ENCODE results near the gene OR11A1. TPM values are rescaled to one million over a fixed set of nuclear protein-coding genes. Genes with fewer than 3 reads are reported as not detected.
A peak's percentile ranks its signal among the peaks of the same experiment; 100 is the strongest.

The OR11A1 gene
- total RNA-seq, 1 donor from 2014 or later, result not detected

DNA sequence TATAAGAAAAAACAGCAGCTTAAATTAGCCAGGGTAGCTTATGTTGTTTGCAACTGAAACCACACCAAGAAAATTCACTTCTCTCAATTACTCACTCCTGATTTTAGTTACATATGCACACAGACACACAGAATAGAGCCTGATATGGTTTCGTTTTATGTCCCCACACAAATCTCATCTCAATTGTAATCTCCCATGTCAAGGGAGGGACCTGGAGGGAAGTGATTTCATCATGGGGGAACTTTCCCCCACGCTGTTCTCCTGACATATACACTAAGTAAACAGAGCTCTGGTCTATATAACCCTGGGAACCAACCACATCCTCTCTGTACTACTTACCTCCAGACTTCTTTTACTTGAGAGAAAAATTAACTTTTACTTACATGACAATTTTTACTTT is 32.3 kb downstream of the OR11A1 start:
- no peaks in the 10 kb centered on the region for H3K9me3 Mint-ChIP-seq
- H3K27ac Mint-ChIP-seq, result no peak overlapping the region
- H3K27me3 Mint-ChIP-seq, result peaks cover 37% of the 10 kb centered on the region
- no peak for DNase-seq (ENCODE audit: extremely low spot score, unreplicated experiment)
- H3K36me3 Mint-ChIP-seq, result no peaks in the 10 kb centered on the region
- H3K4me3 Mint-ChIP-seq, result no peak overlapping the region
- TF ChIP-seq, protein P1, sequence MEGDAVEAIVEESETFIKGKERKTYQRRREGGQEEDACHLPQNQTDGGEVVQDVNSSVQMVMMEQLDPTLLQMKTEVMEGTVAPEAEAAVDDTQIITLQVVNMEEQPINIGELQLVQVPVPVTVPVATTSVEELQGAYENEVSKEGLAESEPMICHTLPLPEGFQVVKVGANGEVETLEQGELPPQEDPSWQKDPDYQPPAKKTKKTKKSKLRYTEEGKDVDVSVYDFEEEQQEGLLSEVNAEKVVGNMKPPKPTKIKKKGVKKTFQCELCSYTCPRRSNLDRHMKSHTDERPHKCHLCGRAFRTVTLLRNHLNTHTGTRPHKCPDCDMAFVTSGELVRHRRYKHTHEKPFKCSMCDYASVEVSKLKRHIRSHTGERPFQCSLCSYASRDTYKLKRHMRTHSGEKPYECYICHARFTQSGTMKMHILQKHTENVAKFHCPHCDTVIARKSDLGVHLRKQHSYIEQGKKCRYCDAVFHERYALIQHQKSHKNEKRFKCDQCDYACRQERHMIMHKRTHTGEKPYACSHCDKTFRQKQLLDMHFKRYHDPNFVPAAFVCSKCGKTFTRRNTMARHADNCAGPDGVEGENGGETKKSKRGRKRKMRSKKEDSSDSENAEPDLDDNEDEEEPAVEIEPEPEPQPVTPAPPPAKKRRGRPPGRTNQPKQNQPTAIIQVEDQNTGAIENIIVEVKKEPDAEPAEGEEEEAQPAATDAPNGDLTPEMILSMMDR (conservative IDR thresholded peaks at IDR 0.05), result no peak
- H3K4me1 Mint-ChIP-seq (ENCODE audit: unreplicated experiment), result no peaks in the 10 kb centered on the region

DNA sequence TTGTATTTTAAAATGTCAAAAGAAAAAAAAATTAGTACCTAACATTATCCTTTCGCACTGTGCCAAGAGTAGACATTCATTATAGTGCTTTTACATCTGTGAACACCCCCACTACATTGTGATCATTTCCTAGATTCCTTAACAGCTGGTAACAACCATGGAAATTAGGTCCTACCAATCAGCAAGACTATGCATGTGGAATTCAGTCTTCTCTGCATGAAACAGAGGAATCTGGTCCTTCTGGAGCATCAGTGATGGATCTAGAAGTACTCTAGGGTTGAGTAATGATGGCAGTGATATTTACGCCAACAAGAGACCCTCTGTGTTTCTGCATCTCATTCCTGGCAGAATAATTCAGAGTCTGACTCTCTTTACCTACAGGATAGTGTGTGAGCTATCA is 32.7 kb downstream of the OR11A1 start:
- TF ChIP-seq, protein P1 (conservative IDR thresholded peaks at IDR 0.05), result no peak
- Mint-ChIP-seq H3K9me3 (no peaks in the 10 kb centered on the region), H3K27me3 (peaks cover 32% of the 10 kb centered on the region), H3K4me3 (no peak overlapping the region), H3K27ac (no peak overlapping the region), H3K36me3 (no peaks in the 10 kb centered on the region), H3K4me1 (ENCODE audit: unreplicated experiment) (no peaks in the 10 kb centered on the region)
- DNase-seq (ENCODE audit: extremely low spot score, unreplicated experiment), result no peak

- Mint-ChIP-seq H3K4me3 (no peak overlapping the region), H3K4me1 (ENCODE audit: unreplicated experiment) (no peaks in the 10 kb centered on the region), H3K27ac (no peak overlapping the region), H3K36me3 (no peaks in the 10 kb centered on the region), H3K27me3 (peaks cover 18% of the 10 kb centered on the region), H3K9me3 (no peaks in the 10 kb centered on the region)
- TF ChIP-seq, protein P1 (conservative IDR thresholded peaks at IDR 0.05), result no peak
- no peak for DNase-seq (ENCODE audit: extremely low spot score, unreplicated experiment)
Observed at GRCh38 chr6:29419516-29419915, 37.4 kb downstream of the OR11A1 start.

DNA sequence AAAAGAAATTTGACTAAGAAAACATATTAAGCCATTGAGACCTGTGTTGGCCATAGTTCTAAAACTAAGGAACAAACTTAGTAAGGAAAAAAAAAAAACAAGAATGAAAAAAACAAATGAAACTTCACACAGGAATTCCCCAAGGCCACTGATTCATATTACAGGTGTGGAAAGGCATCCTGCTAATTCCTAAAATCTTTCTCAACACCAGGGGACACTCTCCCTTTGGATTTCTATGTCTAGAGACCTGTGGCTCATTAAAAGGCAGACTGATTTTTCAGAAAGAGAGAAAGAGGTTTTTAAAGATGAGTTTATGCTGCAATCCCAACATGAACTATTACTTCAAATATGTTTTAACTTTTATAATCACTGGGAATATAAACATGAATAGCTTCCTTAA is 42.3 kb downstream of the OR11A1 start, which contains the start of gene OR12D1:
TSS of gene OR12D1 (plus strand) at position 341 of the 400 bp plus-strand sequence.
- Mint-ChIP-seq H3K27ac (no peak within 1 kb of the TSS), H3K9me3 (peaks cover 7% of the 10 kb centered on the region), H3K4me1 (ENCODE audit: unreplicated experiment) (no peaks in the 10 kb centered on the region), H3K27me3 (peaks cover 22% of the 10 kb centered on the region), H3K36me3 (no peaks in the 10 kb centered on the region), H3K4me3 (no peak within 1 kb of the TSS)
- DNase-seq (ENCODE audit: extremely low spot score, unreplicated experiment), result no peak
- TF ChIP-seq, protein P1 (conservative IDR thresholded peaks at IDR 0.05), result peak; percentile 17

- no peaks in the 10 kb centered on the region for H3K9me3 Mint-ChIP-seq
- TF ChIP-seq, protein P1 (conservative IDR thresholded peaks at IDR 0.05), result no peak
- no peaks in the 10 kb centered on the region for H3K36me3 Mint-ChIP-seq
- no peaks in the 10 kb centered on the region for H3K4me1 Mint-ChIP-seq (ENCODE audit: unreplicated experiment)
- H3K27me3 Mint-ChIP-seq, result peaks cover 10% of the 10 kb centered on the region
- no peak for DNase-seq (ENCODE audit: extremely low spot score, unreplicated experiment)
- H3K4me3 Mint-ChIP-seq, result no peak overlapping the region
- no peak overlapping the region for H3K27ac Mint-ChIP-seq
Observed at GRCh38 chr6:29403801-29404200, 53.1 kb downstream of the OR11A1 start.

DNA sequence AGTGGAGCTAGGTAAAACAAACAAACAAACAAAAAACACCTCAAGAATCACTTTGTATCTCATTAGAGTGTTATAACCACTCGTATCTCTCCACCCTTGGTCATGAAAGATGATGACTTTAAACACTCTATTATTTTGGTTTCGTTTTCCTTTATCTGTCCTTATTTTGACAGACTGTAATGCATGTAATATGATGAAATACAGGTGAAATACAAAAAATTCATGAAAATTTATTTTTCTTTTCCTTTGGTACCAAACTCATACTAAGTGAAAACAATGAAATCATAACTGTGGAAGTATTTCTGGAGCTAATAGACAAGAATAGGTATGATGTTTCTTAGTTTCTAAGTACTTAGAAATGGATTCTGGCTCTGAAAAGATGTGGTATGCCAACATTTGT is 57.3 kb downstream of the OR11A1 start:
- DNase-seq (ENCODE audit: extremely low spot score, unreplicated experiment), result no peak
- no peaks in the 10 kb centered on the region for H3K9me3 Mint-ChIP-seq
- H3K36me3 Mint-ChIP-seq, result no peaks in the 10 kb centered on the region
- TF ChIP-seq, protein P1 (conservative IDR thresholded peaks at IDR 0.05), result no peak
- H3K27ac Mint-ChIP-seq, result no peak overlapping the region
- H3K4me1 Mint-ChIP-seq (ENCODE audit: unreplicated experiment), result no peaks in the 10 kb centered on the region
- no peak overlapping the region for H3K4me3 Mint-ChIP-seq
- peaks cover 23% of the 10 kb centered on the region for H3K27me3 Mint-ChIP-seq
